ENCODE data around the gene CCDC180. TPM values are rescaled to one million over a fixed set of nuclear protein-coding genes. Genes with fewer than 3 reads are reported as not detected.

Gene CCDC180
- total RNA-seq, 1 donor from 2014 or later: 14.5 TPM

DNA sequence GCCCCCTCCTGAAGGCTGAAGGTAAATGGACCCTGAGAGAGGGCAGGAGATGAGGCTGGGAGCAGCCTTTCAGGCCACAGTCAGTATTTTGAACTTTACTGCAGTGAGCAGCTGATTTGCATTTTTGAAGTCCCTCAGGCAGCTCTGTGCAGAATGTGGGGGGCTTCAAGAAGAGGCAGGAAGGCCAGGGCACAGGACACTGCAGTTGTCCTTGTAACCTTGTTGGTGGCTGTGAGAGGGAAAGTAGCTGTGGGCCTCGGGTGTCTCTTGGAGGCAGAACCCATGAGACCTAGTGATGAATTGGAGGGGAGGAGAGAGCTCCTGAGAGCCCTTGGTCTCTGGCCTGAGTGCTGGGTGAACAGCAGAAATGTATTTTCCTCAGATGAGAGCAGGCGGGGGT is 2.6 kb downstream of the CCDC180 start:
- Mint-ChIP-seq H3K4me3 (ENCODE audit: unreplicated experiment) (no peak overlapping the region), H3K9me3 (ENCODE audit: unreplicated experiment) (no peaks in the 10 kb centered on the region), H3K4me1 (ENCODE audit: unreplicated experiment) (peaks cover 5% of the 10 kb centered on the region), H3K27ac (ENCODE audit: unreplicated experiment) (no peak overlapping the region), H3K36me3 (ENCODE audit: unreplicated experiment) (peaks cover 11% of the 10 kb centered on the region), H3K27me3 (ENCODE audit: unreplicated experiment) (no peaks in the 10 kb centered on the region)
- no peak for DNase-seq (ENCODE audit: extremely low spot score, unreplicated experiment)
- TF ChIP-seq, protein P1, sequence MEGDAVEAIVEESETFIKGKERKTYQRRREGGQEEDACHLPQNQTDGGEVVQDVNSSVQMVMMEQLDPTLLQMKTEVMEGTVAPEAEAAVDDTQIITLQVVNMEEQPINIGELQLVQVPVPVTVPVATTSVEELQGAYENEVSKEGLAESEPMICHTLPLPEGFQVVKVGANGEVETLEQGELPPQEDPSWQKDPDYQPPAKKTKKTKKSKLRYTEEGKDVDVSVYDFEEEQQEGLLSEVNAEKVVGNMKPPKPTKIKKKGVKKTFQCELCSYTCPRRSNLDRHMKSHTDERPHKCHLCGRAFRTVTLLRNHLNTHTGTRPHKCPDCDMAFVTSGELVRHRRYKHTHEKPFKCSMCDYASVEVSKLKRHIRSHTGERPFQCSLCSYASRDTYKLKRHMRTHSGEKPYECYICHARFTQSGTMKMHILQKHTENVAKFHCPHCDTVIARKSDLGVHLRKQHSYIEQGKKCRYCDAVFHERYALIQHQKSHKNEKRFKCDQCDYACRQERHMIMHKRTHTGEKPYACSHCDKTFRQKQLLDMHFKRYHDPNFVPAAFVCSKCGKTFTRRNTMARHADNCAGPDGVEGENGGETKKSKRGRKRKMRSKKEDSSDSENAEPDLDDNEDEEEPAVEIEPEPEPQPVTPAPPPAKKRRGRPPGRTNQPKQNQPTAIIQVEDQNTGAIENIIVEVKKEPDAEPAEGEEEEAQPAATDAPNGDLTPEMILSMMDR (IDR thresholded peaks at IDR 0.05): no peak

DNA sequence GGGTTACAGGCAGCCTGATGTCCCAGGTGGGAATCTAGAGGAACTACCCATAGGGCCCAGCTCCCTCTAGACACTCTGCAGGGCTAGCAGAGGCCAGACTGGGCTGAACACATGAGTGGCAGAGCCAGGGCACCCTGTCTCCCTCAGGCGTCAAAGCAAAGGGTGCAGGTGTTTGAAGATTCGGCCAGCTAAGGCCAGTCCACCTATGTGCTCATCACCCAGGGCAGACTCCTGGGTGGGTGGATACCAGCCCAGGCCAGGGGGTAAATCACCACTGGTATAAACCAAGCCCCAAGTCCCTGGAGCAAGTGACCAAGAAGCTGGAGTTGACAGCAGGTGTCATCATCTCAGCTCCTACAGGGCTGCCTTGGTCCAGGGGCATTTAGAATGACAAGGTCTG is 3.4 kb downstream of the CCDC180 start:
- Mint-ChIP-seq H3K4me1 (ENCODE audit: unreplicated experiment) (peaks cover 5% of the 10 kb centered on the region), H3K27me3 (ENCODE audit: unreplicated experiment) (no peaks in the 10 kb centered on the region), H3K36me3 (ENCODE audit: unreplicated experiment) (peaks cover 16% of the 10 kb centered on the region), H3K4me3 (ENCODE audit: unreplicated experiment) (no peak overlapping the region), H3K27ac (ENCODE audit: unreplicated experiment) (no peak overlapping the region), H3K9me3 (ENCODE audit: unreplicated experiment) (no peaks in the 10 kb centered on the region)
- TF ChIP-seq, protein P1 (IDR thresholded peaks at IDR 0.05): no peak
- DNase-seq (ENCODE audit: extremely low spot score, unreplicated experiment): no peak

DNA sequence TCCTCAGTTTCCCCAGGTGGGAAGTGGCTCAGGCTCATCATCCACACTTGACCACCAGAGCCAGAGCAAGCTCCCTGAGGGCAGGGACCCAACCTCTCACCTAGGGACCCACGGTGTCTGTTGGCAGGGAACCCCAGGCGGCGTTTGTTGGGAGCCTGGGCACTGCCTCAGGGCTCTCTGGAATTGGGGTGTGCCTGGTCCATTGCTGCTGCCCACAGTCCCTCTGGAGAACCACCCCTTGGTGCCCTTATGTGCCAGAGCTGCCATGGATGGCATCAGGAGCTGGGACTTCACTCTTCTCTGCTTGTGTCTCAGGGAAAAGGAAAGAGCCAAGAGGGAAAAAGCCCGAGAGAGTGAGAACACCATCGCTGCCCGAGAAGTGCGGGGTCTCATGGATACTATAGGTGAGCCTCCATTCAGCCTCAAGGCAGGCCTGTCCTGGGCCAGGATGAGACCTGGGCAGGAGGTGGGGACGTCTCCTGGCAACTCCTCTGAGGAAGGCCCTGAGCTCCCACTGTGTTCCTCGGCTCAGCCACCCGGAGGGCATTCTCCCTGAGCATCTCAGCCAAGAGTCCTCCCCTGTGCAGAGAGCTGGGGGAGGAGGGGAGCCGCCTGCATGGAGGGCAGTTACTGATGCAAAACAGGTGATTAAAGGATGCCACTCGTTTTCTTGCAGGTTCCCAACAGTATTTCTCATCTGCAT is 4.5 kb downstream of the CCDC180 start:
- DNase-seq (ENCODE audit: extremely low spot score, unreplicated experiment): no peak
- Mint-ChIP-seq H3K27ac (ENCODE audit: unreplicated experiment) (no peak overlapping the region), H3K9me3 (ENCODE audit: unreplicated experiment) (no peaks in the 10 kb centered on the region), H3K27me3 (ENCODE audit: unreplicated experiment) (no peaks in the 10 kb centered on the region), H3K4me1 (ENCODE audit: unreplicated experiment) (peaks cover 5% of the 10 kb centered on the region), H3K4me3 (ENCODE audit: unreplicated experiment) (no peak overlapping the region), H3K36me3 (ENCODE audit: unreplicated experiment) (peaks cover 20% of the 10 kb centered on the region)
- TF ChIP-seq, protein P1 (IDR thresholded peaks at IDR 0.05): no peak

DNA sequence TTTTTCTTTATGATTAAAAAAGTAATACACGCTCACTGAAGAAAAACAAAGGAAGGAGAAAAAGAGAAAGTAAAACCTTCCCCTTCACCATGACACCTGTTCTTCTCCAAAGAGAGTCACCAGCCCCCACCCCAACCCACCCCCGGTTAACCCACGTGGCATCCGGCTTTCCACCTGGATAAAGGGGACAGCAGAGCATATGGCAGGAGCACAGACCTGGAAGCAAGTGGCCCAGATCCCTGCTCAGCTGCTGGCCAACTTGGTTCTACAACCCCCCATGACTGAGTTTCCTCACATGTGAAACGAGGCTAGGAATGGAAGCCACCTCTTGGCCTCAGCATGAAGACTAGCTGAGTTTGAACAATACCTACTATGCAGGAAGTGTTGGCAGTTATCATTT is 5.1 kb downstream of the CCDC180 start:
- peaks cover 23% of the 10 kb centered on the region for H3K36me3 Mint-ChIP-seq (ENCODE audit: unreplicated experiment)

DNA sequence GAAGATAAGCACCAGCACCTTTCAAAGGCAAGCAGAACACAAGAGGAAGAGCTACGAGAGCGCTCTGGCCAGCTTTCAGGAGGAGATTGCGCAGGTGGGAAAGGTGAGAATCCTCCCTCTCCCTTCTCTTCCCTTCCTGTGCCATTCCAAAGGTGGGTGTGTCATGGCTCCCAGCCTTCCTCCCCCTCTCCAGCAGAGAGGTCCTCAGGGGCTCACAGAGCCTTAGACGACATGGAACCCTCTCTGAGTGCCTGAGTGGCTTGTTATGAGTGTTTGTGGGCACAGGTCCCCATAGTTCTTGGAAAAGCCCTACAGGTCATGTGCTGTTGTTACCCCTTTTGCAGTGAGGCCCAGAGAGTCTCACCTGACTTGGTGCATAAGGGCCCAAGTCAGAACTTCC is 5.8 kb downstream of the CCDC180 start:
- Mint-ChIP-seq H3K27ac (ENCODE audit: unreplicated experiment) (no peak overlapping the region), H3K36me3 (ENCODE audit: unreplicated experiment) (peaks cover 23% of the 10 kb centered on the region), H3K9me3 (ENCODE audit: unreplicated experiment) (no peaks in the 10 kb centered on the region), H3K27me3 (ENCODE audit: unreplicated experiment) (no peaks in the 10 kb centered on the region), H3K4me1 (ENCODE audit: unreplicated experiment) (peaks cover 5% of the 10 kb centered on the region), H3K4me3 (ENCODE audit: unreplicated experiment) (no peak overlapping the region)
- TF ChIP-seq, protein P1 (IDR thresholded peaks at IDR 0.05): no peak
- no peak for DNase-seq (ENCODE audit: extremely low spot score, unreplicated experiment)

More for the DNA sequence above, 5.1 kb downstream of the CCDC180 start:
- no peak for DNase-seq (ENCODE audit: extremely low spot score, unreplicated experiment)
- H3K4me3 Mint-ChIP-seq (ENCODE audit: unreplicated experiment): no peak overlapping the region
- no peak overlapping the region for H3K27ac Mint-ChIP-seq (ENCODE audit: unreplicated experiment)
- H3K4me1 Mint-ChIP-seq (ENCODE audit: unreplicated experiment): peaks cover 5% of the 10 kb centered on the region
- H3K9me3 Mint-ChIP-seq (ENCODE audit: unreplicated experiment): no peaks in the 10 kb centered on the region
- no peaks in the 10 kb centered on the region for H3K27me3 Mint-ChIP-seq (ENCODE audit: unreplicated experiment)
- TF ChIP-seq, protein P1 (IDR thresholded peaks at IDR 0.05): no peak

Measured in osteocyte (in vitro differentiated cells).